Kidney tubule cell (primary cell): ENCODE data around the gene IGFBP2.
A peak's percentile ranks its signal among the peaks of the same experiment; 100 is the strongest.

ENCODE experiments used
- DNase-seq: peaks from one replicate; pipeline ENCODE4 v3.0.0-alpha.2; 2018; ENCODE audit warnings: low spot score

The IGFBP2 gene

DNA sequence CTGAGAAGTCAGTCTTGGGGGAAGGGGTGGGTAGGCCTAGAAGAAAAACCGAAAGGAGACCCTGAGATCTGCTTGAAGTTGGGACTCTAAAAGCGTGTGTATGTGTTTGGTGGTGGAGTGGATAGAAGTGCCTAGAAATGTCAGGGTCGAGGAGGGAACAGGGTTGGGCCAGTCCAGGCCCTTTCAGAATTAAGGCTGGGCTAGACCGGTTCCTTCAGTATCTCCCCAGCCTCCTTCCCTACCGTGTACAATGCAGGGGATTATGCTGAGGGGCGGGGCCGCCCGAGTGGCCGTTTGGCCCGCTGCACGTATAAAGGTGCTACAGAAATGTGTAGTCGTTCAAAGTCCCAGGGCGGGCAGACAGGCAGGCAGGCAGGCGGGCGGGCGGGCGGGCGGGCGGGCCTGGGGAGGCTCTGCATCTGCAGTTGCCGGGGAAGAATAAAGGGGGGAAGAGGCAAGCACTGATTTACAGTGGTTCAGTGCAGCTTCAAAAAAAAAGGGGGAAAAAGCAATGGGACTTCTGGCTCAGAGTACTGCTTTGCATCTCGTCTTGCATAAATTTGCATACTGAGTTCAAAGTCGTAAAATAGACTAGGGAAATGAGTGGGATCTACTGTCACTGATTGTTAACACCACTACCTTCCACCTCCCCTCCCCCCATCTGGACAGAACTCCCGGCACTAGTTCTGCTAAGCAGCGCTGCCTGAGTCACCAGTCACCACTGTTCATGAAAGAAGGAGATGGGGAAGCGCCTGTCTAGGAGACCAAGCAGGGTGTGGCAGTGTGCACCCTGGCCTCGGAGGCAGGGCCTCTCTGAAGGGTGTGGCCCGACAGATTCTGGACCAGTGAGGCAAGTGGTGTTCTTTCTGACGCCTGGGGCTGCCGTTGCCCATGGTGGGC, 3.6 kb downstream of the IGFBP2 start:
- DNase-seq: peak; percentile 70

- no peak for DNase-seq
Observed at GRCh38 chr2:216637472-216637871, 4.3 kb downstream of the IGFBP2 start.

DNA sequence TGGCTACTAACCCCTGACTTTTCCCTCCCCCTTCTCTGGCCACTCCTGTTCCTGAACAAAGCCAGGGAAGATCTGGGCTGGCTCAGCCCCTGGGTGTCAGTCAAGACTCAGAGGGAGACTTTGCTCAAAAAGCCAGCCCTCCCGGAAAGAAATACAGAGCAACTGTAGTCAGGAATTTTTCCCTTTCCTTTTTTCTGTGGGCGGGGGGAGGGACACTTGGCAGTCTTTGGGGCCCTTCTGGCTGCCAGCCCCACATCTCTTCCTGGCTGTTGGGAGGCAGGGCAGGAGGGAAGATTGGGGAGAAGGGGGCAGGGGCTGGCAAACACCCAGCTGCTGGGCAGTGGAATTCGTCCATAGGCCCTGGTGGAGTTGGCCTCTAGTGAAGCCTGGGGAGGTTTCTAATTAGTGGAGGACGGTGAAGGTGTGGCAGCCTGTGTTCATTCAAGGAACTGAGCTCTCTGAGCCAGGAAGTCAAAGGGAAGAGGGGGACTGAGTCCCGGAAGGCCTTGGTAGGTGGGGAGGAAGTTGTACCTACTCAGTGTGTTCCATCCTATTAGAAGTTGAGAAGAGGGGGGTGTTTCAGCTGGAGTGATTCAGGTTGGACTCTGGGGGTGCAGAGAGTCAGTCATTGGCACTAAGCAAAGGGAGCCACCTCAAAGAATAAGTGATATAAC, 10.9 kb downstream of the IGFBP2 start:
- peak; percentile 9 for DNase-seq

GRCh38 chr2:216644842-216645635, 11.8 kb downstream of the IGFBP2 start:
- DNase-seq: no peak

GRCh38 chr2:216645636-216645950, 12.4 kb downstream of the IGFBP2 start:
- no peak for DNase-seq

- no peak for DNase-seq
Observed at GRCh38 chr2:216646116-216646515, 12.9 kb downstream of the IGFBP2 start.

DNA sequence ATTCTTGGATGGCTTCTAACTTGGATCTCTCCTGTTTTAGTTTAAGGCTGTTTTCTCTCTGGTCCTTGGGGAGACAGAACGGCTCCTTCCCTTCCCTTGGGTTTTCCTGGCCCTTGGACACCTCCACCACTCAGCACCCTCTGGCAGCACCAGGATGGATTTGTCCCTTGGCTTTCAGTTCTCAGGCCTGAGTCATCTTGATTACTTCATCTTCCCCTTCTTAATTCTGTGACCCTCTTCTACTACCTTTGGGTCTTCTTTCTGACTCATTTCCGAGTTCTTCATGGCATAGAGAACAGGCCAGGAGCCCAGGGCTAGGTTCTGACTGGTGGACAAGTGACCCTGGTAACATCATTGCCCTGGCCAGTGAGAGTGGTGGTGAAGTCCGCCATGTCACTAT, 14.9 kb downstream of the IGFBP2 start:
- DNase-seq: peak; percentile 37

DNA sequence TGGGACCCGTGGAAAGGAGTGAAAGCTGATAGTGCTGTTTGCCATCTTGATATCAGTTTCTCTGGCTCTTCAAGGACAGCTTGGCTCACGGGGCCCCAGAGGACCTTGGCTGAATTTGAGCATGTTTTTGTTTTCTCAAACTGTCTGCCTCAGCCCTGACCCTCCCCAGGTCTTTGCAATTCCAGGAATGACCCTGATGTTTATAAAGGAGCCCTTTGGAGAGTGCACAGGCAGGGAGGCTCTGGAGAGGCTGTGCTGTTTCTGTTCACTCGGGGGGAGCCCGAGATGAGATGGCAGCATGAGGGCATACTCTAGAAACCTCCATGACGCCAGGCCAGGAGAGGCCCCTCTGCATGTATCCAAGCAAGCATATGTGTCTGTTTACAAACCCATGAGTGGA, 16.4 kb downstream of the IGFBP2 start:
- no peak for DNase-seq

DNA sequence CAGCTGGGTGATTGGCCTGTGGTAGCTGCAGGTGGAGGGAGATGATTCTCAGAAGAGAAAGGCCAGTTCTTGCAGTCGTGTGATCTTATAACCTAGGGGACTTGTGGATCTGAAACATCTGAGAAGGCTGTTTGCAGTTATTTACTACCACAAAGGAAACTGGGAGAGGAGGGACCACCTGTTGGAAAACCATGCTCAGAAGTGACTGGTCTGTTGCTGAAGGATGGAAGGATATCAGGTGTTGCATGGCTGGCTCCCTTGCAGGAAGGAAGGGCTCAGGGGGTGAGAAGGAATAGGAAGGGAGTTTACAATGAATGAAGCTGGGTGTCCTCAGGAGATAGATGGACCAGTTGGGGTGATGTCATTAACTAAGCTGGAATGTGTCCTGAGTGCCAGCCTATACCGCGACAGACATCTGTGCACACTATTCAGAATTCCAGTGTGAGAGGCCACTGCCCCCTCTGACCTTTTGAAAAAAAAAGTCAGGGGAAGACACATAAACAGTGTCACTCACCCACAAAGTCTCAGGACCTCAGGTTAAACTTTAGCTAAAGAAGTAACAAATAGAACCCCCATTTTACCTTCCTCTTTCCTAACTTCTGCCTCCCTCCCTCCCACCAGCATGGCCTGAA, 17.5 kb downstream of the IGFBP2 start:
- DNase-seq: peak; percentile 35

GRCh38 chr2:216651351-216651881, 18.2 kb downstream of the IGFBP2 start:
- DNase-seq: no peak

DNA sequence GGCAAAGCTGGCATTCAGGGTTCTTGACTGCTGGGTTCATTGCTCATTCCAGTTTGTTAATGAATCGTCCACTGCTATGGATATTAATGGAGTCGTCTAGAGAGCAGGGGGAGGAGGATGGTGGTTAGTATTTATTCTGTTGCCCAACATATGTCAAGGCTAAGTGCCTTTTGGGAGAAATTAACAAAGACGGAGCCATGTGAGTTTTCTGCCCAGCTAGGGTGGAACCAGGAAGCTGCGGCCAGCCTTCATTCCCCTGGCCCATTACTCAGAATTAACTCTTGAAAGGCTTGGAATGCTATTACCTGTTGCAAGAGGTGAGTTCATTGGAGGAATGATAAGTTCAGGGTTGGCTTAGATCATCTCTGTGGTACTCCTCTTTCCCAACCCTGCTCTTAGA, 19.3 kb downstream of the IGFBP2 start:
- peak; percentile 68 for DNase-seq

GRCh38 chr2:216653093-216653799, 20.0 kb downstream of the IGFBP2 start:
- DNase-seq: no peak

- DNase-seq: no peak
Observed at GRCh38 chr2:216653931-216654365, 20.7 kb downstream of the IGFBP2 start.

- no peak for DNase-seq
Observed at GRCh38 chr2:216654528-216655052, 21.4 kb downstream of the IGFBP2 start.

- DNase-seq: no peak
Observed at GRCh38 chr2:216657086-216657855, 24.1 kb downstream of the IGFBP2 start.

DNA sequence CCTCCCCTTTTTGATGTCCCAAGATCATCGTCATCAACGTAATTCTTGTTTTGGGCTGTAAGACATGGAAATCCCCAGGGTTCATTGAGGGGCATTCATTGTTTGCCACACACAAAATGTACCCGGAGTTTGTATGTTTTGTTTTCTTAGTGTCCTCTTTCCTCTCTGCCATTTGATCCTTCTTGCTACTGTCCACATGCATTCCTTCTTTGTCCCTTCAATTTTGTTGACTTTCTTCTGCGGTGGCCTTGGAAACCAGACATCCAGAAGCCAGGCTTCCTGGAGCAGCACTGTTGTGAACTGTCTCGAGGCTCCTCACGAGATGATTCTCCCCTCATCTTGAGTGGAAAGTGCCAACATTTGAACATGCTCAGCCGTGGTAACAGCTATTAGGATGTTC, 24.8 kb downstream of the IGFBP2 start:
- no peak for DNase-seq

- no peak for DNase-seq
Observed at GRCh38 chr2:216658757-216659156, 25.5 kb downstream of the IGFBP2 start.

GRCh38 chr2:216659276-216659675, 26.1 kb downstream of the IGFBP2 start:
- DNase-seq: no peak

- no peak for DNase-seq
Observed at GRCh38 chr2:216660496-216660895, 27.3 kb downstream of the IGFBP2 start.

GRCh38 chr2:216661051-216661450, 27.8 kb downstream of the IGFBP2 start:
- DNase-seq: no peak
